T-helper 1 cell (primary cell): ENCODE data around the gene HOOK2.

Source experiments
- DNase-seq, 5 donors: peaks; one replicate each; pipeline ENCODE4 v3.0.0-alpha.2; 2012 to 2020

Gene HOOK2

DNA sequence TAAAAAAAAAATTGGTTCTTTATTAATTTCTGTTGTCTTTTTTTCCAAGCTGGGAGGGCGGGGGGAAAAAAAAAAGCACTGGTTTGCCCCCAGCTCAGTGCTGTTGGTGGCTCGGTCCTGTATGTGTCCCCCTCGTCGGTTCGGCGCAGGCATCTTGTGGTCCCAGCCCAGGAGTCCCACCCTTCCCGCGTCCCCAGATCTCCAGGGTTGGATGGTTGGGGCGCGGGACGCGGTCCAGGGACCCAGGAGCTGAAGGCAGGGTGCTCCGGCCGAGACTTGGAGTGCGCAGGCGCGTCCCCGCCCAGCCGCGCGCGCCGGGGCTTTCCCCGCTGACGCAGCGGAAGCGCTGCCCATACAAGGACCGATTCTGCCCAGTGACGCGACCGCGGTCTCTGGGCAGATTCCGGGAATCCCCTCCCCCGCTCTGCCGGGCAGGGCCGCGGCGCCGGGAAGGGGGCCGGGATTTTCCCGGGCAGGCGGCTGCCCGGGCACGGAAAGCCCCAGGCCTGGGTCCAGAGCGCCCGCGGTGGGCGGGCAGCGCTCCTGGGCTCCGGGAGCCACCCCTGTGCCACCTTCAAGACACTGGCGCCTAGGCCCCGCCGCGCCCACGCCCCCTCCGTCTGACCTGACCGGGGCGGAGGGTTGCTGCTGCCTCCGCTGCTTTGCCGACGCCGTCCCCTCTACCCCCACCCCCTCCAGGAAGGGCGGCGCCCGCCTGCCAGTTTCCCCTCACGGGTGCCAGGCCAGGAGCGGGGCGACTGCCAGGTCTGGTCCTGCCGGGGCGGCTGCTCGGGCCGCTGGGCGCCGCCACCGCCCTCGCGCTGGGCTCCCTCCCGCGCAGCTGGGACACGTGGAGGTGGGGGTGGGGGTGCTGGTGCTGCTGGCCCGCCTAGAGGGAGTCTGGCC, 18.2 kb upstream of the HOOK2 start:
- peak; percentile 90 to 98 (median 93) for DNase-seq

DNA sequence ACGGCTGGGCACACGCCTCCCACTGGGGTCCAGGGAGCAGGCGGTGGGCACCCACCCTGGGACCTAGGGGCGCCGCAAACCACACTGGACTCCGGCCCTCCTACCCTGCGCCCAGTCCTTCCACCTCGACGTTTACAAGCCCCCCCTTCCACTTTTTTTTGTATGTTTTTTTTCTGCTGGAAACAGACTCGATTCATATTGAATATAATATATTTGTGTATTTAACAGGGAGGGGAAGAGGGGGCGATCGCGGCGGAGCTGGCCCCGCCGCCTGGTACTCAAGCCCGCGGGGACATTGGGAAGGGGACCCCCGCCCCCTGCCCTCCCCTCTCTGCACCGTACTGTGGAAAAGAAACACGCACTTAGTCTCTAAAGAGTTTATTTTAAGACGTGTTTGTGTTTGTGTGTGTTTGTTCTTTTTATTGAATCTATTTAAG, 17.5 kb upstream of the HOOK2 start:
- peak in 3 of 5 donors; percentile 41 to 57 (median 42) for DNase-seq

GRCh38 chr19:12792051-12792852, 16.9 kb upstream of the HOOK2 start:
- DNase-seq = peak; percentile 49 to 88 (median 61)

DNA sequence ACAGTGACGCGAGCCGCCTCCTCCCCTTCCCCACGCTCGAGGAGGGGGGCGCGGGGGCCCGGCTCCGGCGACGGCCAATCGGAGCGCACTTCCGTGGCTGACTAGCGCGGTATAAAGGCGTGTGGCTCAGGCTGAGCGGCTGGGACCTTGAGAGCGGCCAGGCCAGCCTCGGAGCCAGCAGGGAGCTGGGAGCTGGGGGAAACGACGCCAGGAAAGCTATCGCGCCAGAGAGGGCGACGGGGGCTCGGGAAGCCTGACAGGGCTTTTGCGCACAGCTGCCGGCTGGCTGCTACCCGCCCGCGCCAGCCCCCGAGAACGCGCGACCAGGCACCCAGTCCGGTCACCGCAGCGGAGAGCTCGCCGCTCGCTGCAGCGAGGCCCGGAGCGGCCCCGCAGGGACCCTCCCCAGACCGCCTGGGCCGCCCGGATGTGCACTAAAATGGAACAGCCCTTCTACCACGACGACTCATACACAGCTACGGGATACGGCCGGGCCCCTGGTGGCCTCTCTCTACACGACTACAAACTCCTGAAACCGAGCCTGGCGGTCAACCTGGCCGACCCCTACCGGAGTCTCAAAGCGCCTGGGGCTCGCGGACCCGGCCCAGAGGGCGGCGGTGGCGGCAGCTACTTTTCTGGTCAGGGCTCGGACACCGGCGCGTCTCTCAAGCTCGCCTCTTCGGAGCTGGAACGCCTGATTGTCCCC, 16.1 kb upstream of the HOOK2 start, which contains the start of gene JUNB:
Gene JUNB, plus strand, starts transcription at position 142 of the 706 bp plus-strand sequence. Its CDS starts 286 bp downstream, at position 428.
- DNase-seq = peak; percentile 93 to 98 (median 95)

GRCh38 chr19:12790628-12791344, 15.4 kb upstream of the HOOK2 start:
- no peak for DNase-seq

DNA sequence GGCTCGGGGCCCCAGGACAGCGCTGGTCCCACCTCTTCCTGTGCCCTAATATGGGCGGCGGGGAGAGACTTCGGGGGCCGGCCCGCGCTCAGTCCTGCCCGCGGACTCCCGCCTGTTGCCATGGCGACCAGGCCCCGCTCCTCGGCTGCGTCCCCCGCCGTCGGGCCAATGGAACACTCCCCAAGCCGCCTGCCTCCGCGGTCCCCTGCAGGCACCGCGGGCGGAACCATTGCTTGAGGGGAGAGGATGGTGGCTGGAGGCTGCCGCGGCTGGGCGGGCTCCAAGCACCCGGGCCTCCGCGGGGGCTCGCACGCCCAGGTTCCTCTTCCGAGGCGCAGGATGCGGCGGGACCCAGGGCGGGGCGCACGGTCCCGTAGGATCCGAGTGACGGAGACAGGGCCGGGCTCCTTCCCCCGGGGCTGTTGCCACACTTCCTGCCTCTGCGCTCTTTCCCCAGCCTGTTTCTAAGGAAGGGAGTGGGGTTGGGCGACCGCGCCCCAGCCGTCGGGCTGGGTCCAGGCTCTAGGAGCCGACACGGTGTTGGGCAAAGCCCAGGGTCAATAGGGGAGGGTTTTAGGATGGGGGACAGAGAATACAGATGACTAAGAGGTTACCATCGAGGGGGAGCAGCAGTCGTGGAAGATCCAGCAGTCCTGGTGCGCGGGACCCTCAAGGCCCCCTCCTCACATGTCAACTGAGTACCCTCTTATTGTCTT, 14.7 kb upstream of the HOOK2 start:
- DNase-seq = peak; percentile 83 to 99 (median 91)

DNA sequence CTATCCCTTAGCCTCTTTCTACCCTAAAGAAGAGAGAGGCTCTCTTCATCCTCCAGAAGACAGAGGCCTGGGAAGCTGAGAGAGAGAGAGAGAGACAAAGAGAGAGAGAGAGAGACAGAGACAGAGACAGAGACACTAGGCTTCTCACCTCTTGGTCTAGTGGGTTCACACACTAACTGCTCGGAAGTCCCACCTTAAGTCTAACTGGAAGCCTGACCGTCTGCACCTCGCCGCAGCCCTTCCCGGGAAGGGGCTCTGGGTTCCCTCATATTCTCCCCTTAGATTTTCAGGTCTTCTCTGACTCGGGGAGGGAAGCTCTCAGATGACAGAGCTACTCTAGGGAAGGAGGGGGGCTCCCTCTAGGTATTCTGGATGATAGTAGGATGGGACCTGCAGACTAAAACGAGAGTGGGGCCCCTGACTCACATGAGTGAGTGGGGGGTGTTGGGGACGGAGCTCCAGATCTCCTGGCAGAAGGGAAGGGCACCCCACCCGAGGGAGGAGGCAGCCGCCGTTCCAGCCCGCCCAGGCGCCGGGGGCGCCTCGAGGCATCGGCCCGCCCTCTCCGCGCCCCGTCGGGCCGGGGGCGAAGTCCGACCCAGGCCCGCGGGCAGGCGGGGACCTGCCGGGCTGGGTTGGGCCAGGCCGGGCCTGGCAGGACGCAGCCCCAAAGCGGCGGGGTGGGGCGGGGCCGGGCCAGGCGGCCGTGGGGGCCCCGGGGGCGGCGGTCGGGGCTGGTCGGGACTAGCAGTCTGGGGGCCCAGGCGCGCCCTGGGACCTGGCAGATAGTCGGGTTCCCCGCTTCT, 13.9 kb upstream of the HOOK2 start:
- DNase-seq = peak in 1 of 5 donors; percentile 42

- peak in 3 of 5 donors; percentile 49 to 57 (median 53) for DNase-seq
These were observed 13.3 kb upstream of the HOOK2 start for GRCh38 chr19:12788682-12789097.

DNA sequence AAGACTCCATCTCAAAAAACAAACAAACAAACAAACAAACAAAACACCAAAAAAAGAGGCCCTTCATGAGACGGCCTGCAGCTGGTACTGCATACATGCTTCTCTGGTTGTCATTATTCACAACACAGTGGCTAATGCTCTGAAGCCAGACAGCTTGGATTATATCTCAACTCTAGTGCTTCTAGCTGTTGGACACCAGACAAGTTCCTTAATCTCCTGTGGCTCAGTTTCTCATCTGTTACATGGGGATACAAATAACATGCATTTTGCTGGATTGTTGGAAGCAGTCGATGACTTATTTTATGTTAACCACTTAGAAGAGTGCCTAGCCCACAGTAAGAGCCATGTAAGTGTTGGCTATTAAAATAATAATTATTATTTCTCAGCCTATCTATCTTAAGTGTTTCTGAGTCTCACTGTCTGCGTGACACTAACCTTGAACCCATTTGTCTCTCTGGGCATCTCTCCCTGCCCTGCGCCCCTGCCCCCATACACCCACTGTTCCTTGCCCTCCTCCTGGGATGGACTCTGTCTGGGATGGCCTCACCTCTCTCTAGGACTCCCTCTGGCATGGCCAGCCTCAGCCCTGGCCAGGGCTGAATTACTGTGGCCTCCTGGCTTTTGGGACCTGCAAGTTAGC, 12.8 kb upstream of the HOOK2 start:
- no peak for DNase-seq

DNA sequence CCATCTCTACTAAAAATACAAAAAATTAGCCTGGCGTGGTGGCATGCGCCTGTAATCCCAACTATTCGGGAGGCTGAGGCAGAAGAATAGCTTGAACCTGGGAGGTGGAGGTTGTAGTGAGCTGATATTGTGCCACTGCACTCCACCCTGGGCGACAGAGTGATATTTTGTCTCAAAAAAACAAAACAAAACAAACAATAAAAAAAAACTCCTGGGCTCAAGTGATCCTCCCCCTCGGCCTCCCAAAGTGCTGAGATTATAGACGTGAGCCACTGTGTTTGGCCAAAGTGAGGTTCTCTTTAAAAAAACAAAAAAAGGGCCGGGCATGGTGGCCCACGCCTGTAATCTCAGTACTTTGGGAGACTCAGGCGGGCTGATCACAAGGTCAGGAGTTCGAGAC, 12.1 kb upstream of the HOOK2 start:
- no peak for DNase-seq

DNA sequence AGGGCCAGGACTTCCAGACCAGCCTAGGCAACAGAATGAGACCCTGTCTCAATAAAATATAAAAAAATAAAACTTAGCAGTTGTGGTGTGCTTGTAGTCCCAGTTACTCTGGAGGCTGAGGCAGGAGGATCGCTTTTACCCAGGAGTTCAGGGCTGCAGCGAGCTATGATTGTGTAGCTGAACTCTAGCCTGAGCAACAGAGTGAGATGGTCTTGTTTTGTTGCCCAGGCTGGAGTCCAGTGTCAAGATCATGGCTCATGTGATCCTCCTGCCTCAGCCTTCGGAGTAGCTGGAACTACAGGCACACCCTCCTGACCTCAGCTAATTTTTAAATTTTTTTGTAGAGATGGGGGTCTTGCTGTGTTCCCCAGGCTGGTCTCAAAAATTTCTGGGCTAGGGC, 11.6 kb upstream of the HOOK2 start:
- DNase-seq = no peak

- no peak for DNase-seq
These were observed 11.0 kb upstream of the HOOK2 start for GRCh38 chr19:12786141-12786870.

DNA sequence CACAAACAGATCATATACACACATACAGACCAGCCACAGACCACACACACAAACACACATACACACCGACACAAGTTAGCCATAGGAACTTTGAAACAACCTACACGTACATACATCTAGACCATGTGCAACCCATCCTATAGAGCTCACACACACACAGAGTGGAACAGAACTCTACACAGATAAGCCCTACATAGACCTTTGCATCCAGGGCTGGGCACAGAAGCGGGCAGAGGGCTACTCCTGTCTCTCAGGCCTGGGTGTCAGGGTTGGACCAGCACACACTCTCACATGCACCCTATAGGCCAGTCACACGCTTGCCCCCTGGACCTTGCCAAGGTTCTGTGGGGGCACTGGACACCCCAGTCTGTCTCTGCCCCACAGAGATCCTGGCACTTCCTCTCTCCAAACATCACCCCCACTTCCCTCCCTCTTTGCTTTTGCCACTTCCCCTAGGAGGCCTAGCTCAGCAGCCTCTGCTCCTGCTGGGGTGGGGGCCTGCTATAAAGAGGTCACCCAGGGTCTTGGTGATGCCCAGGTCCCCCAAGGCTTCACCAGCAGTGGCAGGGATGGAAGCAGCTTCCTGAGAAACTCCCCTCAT, 10.2 kb upstream of the HOOK2 start:
- DNase-seq = no peak

DNA sequence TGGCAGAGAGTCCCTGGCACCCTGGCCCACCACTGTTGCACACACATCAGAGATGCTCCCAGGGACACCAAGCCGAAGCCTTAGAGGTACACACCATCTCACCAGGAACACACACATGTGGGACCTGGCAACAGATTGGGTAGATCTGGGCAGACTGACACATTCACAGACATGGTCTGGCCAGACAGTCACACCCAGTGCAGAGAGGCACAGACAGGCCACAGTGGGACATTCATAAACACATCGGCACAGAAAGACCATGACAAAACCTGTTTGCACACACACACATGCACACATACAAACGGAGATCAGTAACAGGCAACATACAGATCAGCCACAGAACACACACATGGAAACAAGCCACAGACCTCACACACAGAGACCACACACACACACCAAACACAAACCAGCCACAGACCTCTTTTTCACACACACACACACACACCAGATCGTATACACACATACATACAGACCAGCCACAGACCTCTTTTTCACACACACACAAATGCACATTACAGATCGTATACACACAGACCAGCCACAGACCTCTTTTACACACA, 9.6 kb upstream of the HOOK2 start:
- peak in 2 of 5 donors; percentile 31 to 61 for DNase-seq

GRCh38 chr19:12784394-12784870, 9.1 kb upstream of the HOOK2 start:
- peak in 2 of 5 donors; percentile 25 to 44 for DNase-seq

- DNase-seq = peak in 1 of 5 donors; percentile 46
These were observed 8.6 kb upstream of the HOOK2 start for GRCh38 chr19:12783849-12784393.

DNA sequence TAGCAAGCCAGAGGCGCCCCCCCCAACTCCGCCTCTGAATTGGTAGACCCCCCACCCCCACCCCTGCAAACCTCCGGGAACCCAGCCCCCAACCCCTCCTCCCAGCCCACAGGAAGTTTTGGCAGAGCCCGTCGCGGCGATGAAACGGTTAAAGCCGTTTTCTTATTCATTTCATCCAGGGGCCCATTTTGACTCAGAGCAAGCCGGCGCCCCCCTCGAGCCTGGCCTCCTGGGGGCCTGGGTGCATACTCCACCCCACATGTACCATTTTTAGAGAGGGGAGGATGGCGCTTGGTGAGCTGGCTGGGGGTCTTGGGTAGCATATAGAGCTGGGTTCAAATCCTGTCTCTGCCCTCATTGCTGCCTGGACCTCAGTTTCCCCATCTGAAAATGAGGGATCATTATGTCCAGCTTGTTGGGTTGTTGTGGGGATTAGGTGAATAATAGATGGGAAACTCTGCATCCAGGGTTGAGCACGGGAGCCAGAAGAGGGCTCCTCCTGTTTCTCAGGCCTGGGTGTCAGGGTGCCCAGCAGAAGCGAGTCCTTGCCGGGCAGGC, 8.0 kb upstream of the HOOK2 start:
- DNase-seq = peak in 1 of 5 donors; percentile 82
